ENCODE measurements around the gene POPDC3.

POPDC3 gene

DNA sequence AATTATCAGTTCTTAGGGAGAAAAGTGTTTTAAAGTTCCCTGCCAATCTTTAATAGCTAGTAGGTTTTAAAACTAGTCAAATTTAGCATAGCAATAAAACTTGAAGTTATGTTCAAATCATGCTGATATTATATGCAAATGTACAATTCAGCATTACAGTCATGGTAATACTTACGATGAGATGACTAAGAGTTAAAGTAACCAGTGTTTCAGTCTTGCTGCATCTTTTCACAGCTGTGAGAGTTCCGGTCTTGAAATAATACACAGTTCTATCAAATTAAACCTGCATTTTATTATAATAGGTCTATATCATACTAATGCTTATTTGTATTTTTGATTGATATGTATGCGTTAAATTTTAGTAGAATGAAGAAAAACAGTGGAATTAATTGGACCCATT is 26.1 kb downstream of the POPDC3 start:
- no peak for DNase-seq (ENCODE audit: low read depth in 4 of 4, low spot score in 1 of 4)

DNA sequence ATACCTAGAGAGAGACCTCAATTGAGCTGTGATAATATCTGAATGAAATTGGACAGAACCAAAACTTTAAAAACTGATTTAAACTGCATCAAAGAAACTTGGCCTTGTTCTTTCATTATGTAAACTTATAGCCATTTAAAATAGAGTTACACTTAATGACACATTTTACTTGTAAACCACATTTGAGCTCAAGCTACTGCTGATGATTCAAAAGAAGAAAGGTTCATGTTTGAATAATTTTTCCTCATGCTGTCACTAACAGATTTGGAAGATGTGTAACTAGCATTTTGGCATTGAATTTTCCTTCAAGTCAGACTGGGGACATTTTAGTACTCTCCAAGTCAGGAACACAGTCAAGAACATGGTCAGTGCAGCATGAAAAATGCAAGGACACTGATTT is 26.9 kb downstream of the POPDC3 start:
- no peak for DNase-seq (ENCODE audit: low read depth in 4 of 4, low spot score in 1 of 4)

DNA sequence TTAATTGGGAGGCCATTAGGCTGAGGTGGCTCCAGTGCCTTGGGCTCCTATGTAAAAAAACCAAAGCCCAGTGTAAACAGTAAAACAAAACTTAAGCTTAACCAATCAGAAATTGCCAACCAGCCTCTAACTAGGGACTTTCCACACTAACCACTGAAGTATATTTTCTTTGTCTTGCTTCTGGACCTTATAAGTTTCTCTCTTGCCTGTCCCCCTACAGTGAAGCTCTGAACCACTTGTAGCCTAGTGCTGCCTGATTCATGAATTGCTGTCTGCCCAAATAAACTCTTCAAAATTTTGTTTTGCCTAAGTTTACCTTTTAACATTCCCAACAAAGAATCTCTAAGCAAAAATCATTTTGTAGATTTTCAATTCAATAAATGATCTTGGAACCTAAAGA is 28.2 kb downstream of the POPDC3 start:
- no peak for DNase-seq (ENCODE audit: low read depth in 4 of 4, low spot score in 1 of 4)

DNA sequence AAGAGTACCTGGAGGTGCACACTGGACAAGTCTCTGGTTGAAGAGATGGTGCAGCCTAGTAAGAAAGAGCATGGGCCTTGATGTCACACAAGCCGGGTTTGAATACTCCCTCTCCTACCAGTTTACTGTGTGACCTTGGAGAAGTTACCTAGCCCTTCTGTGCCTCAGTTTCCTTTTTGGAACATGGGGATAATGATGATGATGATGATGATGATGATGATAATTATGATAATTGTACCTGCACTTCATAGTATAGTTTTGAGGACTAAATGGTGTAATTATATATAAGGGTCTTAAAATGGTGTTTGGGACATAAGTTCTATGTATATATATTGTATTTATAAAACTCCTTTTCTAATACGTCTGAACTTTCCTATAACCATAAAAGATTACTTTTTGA is 41.7 kb downstream of the POPDC3 start:
- DNase-seq (ENCODE audit: low read depth in 4 of 4, low spot score in 1 of 4) = no peak

DNA sequence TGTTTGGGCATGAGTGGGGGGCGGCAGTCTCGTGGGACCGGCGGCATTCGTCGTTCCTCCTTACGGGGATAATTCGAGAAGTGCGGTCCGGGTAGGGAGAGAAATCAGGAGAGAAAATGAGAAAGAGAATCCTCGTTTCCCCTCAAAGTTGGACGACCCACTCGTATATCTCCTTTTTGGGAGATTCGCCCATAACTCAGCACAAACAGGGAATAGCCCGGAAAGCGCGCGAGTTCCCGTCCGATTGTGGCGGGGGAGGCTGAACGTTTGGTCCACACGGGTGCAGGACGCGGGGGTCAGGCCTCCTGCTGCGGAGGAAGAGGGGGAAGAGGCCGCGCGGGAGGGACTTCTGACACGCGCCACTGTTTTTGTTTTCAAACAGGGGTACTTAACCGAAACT is 42.4 kb downstream of the POPDC3 start:
- no peak for DNase-seq (ENCODE audit: low read depth in 4 of 4, low spot score in 1 of 4)

DNA sequence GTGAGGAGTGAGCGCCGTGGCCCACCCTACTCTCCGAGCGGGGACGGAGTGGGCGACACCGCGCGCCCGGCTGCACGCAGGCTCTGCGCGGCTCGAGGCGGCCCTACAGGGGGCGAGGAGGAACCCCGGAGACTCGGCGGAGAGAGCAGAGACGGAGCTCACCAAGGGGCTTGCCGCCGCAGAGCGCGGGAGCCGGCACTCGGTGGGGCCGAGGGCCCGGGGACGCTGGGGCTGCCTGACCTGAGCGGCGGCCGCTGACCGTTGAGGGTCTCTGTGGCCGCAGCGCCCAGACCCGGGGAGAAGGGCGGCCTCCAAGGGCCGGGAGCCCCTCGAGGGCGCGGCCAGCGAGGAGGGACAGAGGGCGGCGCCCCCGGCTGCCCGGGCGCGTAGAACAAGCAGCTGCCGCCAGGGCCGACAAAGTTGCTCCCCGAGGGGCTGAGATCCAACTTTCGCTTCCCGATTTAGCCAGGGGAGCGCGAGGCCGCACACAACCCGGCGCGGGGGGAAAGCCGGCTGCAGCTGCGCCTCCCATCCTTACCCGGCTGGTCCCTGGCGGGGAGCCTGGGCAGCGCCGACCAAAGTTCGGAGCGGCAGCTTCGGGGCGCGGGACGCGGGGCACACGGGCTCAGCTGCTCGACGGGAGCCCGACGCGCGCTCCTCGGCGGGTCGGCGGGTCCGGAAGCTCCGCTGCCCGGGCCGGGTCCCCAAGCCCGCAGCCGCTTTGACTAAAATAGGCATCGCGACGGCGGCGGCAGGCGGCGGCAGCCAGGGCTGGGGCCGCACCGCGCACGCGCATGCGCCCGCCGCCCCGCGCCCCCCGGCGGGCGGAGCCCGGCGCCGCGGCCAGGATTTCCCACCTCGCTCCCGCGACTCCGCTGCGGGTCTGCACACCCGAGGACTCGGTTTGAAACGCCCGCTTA is 43.1 kb downstream of the POPDC3 start:
- peak in 1 of 4 experiments; percentile 16 for DNase-seq (ENCODE audit: low read depth in 4 of 4, low spot score in 1 of 4)

DNA sequence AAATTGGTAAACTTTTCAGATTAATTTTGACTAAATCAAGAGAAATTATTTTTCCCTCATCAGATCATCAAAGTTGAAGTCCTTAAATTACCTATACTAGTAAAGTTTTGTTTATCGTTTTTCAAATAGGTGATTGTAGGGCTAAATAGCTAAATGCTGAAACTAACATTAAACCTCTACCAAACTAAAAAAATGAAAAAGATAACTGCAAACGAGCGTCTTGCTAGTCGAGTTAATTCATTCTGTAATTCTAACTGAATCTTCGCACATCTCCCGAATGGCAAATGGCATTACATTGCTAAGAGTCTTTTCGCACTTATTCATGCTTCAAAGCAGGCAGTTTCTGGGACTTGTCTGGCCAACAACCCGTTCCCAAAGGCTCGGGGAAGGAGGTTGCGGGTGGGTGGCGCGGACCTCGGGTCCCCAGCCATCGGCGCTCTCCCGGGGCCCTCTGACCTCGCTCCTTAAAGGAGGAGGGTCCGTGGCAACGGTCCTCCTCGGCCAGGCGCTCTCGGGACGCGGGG is 43.8 kb downstream of the POPDC3 start:
- DNase-seq (ENCODE audit: low read depth in 4 of 4, low spot score in 1 of 4) = no peak

DNA sequence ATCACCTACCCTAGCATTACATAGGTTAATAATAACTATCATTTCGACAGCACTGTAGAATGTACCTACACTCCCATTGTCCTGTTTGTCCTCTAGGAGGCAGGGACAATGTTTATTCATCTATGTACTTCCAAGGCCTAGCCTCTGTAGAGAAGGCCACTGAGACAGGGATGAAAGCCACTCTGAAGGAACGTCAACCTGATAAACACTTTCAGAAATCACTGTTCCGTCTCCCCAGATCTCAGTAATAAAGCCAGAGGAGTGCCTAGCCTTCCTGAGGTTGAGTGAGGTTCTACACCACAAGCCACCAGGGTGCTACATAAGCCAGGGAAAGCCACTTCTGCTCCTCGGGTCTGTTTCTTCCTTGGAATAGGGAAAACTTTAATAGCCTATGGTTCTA is 44.8 kb downstream of the POPDC3 start:
- DNase-seq (ENCODE audit: low read depth in 4 of 4, low spot score in 1 of 4) = no peak

DNA sequence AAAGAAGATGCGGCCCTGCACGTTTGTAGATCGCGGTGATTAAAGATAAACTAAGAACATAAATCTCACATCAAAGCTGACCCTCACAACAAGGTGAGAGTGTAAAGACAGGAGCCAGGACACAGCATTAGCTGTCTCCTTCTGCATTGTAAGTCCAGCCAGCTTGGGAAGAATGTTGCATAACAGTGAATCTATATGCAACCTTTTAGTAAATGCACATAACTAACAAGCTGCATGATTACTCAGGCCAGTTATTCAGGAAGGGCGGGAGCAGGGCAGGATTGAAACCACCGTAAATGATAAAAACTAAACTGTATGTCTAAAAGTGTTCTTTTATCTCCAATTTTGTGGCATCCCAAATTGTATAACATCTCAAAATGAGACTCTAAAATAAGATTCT is 57.1 kb downstream of the POPDC3 start:
- no peak for DNase-seq (ENCODE audit: low read depth in 4 of 4, low spot score in 1 of 4)

DNA sequence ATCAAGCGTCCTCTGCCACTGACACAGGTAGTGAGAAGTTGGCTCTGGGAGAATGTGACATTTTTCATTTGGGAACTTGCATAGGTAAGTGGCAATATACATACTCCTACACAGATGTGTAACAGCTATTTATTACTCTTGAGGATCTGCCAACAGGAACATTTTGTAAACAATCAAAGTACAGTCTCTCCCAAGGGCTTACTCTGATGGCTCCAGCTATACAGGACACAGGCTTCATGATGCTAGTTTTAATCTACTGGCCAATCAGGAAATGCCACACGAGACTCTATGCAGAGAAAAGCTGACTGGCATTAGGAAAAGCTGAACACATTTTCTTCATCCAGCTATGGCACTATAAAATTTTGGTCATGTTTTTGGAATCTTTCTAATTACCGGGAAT is 57.8 kb downstream of the POPDC3 start:
- DNase-seq (ENCODE audit: low read depth in 4 of 4, low spot score in 1 of 4) = no peak

DNA sequence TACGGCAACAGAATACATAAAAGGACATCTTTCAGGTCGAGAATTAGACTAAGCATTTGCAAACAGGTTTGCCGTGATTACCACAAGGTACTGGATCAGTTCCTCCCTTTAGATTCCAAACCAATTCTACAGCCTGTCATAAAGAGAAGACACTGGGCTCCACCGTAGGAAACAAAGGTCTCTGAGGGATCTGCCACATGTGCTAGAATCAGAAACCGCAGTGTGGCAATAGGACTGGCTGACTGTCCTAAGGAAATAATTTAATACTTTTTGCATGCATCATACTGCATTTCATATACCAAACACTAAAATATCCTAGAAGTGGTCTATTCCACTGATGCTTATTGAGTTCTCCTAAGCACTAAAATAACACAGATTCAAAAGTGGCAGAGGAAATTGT is 59.2 kb downstream of the POPDC3 start:
- DNase-seq (ENCODE audit: low read depth in 4 of 4, low spot score in 1 of 4) = no peak

DNA sequence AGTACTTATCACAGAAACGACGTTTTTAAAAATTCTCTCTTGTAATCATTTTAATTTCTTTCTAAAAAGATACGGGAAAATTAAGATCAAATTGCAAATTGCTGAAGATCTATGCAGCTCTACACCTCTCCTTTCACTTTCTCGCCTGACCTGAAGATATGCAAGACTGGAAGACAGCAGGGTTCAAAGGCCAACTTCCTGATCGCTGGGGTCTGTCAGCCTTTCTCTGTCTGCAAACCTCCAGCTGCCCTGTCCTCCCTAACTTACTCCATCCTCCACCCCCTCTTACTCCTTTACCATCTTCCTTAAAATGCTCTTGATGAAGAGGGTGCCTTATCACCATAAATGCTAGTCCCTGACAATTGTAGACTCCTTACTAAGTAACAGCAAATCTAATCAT is 63.7 kb downstream of the POPDC3 start:
- no peak for DNase-seq (ENCODE audit: low read depth in 4 of 4, low spot score in 1 of 4)

DNA sequence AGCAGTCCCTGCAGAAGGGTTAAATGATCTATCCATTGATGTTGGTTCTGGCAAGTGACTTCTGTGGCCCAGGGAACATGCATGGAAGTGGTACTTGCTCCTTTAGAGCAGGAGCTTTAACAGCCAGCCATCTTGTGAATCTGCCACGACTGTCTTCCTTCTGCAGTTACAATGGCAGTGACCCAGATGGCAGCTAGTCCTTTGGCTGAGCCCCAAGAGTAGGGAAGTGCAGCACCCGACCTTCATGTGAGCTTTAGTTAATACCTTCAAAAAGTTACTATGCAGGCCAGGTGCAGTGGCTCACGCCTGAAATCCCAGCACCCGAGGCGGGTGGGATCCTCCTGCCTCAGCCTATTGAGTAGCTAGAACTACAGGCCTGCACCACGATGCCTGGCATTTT is 66.4 kb downstream of the POPDC3 start:
- no peak for DNase-seq (ENCODE audit: low read depth in 4 of 4, low spot score in 1 of 4)

DNA sequence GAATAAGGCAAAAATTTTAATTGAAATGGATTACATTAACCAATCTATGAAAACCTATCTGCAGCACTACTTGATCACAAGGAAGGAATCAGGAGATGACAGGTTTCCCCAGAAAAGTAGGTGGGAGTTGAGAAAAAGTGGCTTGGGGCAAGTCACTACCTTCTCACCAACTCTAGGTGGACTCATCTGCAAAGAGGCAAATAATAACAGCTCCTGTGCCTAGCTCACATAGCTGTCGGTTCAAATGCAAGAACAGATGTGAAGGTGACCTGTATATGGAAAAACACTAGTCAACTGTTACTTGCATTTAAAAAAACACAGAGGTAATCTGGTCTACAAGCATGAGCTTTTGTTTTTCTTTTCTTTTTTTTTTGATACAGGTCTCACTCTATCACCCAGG is 67.2 kb downstream of the POPDC3 start:
- DNase-seq (ENCODE audit: low read depth in 4 of 4, low spot score in 1 of 4) = no peak

DNA sequence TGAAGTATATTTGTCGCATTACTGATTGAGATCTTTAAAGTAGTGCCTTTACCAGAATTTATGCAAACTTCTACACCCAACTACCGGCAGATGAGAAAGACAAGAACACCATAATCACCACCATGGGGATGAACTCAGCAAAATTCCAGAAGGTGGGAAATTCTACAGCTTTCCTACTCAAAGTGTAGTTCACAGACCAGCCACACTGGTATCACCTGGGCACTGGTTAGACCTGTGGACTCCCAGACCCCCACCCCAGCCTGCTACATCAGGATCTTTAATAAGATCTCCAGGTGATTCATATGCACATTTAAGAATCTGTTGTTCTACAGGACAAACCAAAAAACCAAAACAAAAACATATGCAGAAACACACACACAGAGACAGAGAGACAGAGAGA is 67.9 kb downstream of the POPDC3 start:
- DNase-seq (ENCODE audit: low read depth in 4 of 4, low spot score in 1 of 4) = no peak

DNA sequence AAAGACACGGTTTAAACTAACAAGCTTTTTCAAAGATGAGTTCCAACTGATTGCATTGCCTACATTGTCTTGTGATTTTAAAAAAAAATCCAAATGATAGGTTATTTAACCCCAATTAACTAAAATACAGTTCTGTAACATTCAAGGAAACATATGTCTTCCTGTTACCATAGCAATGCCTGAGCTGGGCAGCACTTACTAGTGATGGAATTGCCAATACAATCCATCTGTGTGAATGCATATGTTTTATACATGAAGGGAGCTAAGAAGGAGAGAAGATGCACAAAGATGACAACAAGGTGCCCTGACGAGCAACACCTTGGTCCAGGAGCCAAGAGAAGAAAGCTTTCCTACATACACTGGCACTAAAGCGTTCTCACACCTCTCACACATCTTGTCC is 68.7 kb downstream of the POPDC3 start:
- DNase-seq (ENCODE audit: low read depth in 4 of 4, low spot score in 1 of 4) = no peak

DNA sequence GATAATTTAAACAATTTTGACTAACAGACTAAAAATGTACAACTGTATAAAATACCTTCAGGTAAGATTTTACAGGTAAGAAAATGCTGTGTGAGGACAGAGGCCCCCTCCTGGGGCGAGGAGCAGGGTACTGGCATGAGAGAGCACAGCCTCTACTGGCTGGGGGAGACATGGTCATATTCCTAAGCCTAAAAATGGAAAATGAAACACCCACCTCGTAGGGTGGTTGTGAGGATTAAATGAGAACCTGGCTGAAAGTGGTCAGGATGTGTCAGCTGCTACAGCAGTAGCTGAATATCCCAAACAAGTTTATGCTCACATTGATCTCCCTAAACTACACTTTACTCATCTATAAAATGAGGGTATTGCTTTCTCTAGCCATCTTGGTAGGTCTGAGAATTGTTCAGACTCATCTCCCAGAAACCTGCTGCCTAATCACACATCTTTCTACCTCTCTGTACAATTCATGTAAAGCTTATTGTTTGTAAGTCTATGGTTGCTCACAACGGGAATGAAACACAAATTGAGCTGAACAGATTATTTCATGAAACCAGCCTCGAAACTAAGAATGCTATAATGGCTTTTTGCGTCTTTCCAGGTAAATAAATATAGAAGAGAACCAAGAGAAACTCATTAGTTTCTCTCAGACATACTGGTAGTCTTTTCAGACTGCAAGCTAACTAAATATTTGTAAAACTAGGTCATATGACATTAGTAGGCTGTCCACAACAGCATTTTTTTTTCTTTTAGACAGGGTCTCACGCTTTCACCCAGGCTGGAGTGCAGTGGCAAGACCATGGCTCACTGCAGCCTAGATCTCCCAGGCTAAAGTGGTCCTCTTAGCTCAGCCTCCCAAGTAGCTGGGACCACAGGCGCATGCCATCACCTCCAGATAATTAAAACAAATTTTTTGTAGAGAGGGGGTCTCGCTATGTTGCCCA is 69.6 kb downstream of the POPDC3 start:
- no peak for DNase-seq (ENCODE audit: low read depth in 4 of 4, low spot score in 1 of 4)

DNA sequence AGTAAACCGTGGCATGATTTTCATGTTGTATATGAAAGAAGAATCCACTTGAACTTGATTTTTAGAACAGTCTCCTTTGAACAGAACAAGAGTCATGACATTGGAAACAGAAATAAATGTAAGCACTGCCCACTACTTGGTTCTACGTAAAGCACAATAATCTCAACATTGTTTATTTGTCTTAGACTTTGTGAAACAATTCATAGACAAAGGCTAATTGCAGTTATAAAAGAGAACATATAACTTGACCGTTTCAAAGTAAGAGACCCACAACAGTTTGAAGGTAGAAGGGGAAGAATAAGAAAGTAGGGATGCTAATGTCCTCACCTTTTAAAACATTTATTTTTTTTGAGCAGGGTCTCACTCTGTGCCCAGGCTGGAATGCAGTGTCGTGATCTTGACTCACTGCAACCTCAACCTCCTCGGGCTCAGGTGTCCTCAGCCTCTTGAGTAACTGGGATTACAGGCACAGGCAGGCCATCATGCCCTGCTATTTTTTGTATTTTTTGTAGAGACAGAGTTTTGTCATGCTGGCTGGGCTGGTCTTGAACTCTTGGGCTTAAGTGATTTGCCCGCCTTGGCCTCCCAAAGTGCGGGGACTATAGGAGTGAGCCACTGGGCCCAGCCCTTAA is 71.1 kb downstream of the POPDC3 start:
- DNase-seq (ENCODE audit: low read depth in 4 of 4, low spot score in 1 of 4) = no peak

Data from stimulated activated CD4-positive, alpha-beta T cell treated with anti-CD3 and anti-CD28 coated beads, Interleukin-1b, Interleukin-23, amount 100 ng/mL, for 24 hours (primary cell).